ENCODE data around the gene PRKCE. TPM values are rescaled to one million over a fixed set of nuclear protein-coding genes. Genes with fewer than 3 reads are reported as not detected.

PRKCE gene
- total RNA-seq, 1 experiment from 2014 or later = 14.0 TPM

DNA sequence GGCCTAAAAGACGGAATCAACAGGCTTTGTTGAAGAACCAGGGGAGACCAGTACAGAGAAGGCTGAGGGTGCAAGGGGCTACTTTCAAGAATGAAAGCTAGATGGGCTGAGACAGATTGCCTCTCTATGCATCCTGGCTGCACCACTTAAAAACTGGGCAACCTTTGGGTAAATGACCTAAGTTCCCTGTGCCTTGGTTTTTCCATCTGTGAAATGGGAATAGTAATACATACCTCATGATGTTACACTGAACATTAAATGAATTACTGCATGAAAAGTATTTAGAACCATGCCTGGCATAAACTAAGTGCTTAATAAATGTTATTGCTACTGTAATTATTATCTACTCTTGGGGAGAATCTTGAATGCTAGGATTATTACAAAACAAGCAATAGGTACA, 106.5 kb downstream of the PRKCE start:
- H3K36me3 ChIP-seq (ENCODE audit: control insufficient read depth, insufficient read depth, low read length) = no peaks in the 10 kb centered on the region
- ChIA-PET POLR2A (no interaction called here), CTCF (no interaction called here)
- intact Hi-C loops (cut with micrococcal nuclease; ENCODE audit: unreplicated experiment) = no loop called here
- H3K4me3 ChIP-seq (ENCODE audit: low read depth in 2 of 2, low read length in 2 of 2) = no peak overlapping the region
- no TSS peak for BruUV-seq (replicated peaks)
- H3K27me3 ChIP-seq (ENCODE audit: control insufficient read depth, insufficient read depth, low read length) = no peaks in the 10 kb centered on the region
- no peak for ATAC-seq
- TF ChIP-seq TCF7L2 (IDR thresholded peaks at IDR 0.05; ENCODE audit: low read depth, low read length) = no peak
- TF ChIP-seq, protein P1, sequence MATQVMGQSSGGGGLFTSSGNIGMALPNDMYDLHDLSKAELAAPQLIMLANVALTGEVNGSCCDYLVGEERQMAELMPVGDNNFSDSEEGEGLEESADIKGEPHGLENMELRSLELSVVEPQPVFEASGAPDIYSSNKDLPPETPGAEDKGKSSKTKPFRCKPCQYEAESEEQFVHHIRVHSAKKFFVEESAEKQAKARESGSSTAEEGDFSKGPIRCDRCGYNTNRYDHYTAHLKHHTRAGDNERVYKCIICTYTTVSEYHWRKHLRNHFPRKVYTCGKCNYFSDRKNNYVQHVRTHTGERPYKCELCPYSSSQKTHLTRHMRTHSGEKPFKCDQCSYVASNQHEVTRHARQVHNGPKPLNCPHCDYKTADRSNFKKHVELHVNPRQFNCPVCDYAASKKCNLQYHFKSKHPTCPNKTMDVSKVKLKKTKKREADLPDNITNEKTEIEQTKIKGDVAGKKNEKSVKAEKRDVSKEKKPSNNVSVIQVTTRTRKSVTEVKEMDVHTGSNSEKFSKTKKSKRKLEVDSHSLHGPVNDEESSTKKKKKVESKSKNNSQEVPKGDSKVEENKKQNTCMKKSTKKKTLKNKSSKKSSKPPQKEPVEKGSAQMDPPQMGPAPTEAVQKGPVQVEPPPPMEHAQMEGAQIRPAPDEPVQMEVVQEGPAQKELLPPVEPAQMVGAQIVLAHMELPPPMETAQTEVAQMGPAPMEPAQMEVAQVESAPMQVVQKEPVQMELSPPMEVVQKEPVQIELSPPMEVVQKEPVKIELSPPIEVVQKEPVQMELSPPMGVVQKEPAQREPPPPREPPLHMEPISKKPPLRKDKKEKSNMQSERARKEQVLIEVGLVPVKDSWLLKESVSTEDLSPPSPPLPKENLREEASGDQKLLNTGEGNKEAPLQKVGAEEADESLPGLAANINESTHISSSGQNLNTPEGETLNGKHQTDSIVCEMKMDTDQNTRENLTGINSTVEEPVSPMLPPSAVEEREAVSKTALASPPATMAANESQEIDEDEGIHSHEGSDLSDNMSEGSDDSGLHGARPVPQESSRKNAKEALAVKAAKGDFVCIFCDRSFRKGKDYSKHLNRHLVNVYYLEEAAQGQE (IDR thresholded peaks at IDR 0.05; ENCODE audit: insufficient read depth in 1 of 2, low read depth in 2 of 2, low read length in 1 of 2) = no peak
- TF ChIP-seq, protein P2, sequence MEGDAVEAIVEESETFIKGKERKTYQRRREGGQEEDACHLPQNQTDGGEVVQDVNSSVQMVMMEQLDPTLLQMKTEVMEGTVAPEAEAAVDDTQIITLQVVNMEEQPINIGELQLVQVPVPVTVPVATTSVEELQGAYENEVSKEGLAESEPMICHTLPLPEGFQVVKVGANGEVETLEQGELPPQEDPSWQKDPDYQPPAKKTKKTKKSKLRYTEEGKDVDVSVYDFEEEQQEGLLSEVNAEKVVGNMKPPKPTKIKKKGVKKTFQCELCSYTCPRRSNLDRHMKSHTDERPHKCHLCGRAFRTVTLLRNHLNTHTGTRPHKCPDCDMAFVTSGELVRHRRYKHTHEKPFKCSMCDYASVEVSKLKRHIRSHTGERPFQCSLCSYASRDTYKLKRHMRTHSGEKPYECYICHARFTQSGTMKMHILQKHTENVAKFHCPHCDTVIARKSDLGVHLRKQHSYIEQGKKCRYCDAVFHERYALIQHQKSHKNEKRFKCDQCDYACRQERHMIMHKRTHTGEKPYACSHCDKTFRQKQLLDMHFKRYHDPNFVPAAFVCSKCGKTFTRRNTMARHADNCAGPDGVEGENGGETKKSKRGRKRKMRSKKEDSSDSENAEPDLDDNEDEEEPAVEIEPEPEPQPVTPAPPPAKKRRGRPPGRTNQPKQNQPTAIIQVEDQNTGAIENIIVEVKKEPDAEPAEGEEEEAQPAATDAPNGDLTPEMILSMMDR (IDR thresholded peaks at IDR 0.05) = no peak
- no peak for TF ChIP-seq SIN3A (IDR thresholded peaks at IDR 0.05; ENCODE audit: borderline replicate concordance, insufficient read depth, low read depth, low read length)
- TF ChIP-seq POLR2AphosphoS5 (IDR thresholded peaks at IDR 0.05; ENCODE audit: low read depth, low read length) = no peak
- no peaks in the 10 kb centered on the region for H3K4me1 ChIP-seq (ENCODE audit: control insufficient read depth, insufficient read depth, low read length)
- no peaks in the 10 kb centered on the region for H3K9me3 ChIP-seq (ENCODE audit: control insufficient read depth, insufficient read depth, low read depth, low read length)
- no peak overlapping the region for H3K27ac ChIP-seq (ENCODE audit: low read length)
- no peak for DNase-seq (ENCODE audit: low read depth, low spot score)
- in situ Hi-C loops (cut with HindIII; ENCODE audit: low pct_unique_long_range_greater_than_20kb, low sequenced_read_pairs) = no loop called here

DNA sequence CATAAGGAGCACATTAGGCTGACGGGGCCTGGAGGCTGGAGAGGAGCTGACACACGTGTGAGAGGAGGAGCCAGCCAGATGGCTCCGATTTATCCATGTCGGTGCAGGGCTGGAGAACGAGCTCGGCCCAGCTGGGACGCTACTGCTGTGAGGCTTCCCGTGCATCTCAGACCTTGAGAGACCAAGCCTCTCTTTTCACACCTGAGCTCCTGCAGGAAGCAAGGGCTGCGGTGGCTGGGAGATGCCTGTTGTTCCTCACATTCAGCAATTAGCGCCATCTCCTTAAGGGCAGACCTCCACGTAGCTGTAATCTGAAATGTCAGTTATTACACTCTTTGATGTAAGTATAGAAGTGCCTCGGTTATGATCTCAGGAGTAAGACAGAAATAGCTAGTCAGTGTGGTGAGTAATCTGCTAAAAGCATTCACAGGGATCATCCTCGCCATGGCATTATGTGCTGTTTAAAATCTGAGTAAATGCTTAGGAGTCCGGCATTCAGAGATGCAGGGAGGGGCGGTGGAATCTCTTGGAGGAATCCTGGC, 107.9 kb downstream of the PRKCE start:
- H3K27me3 ChIP-seq (ENCODE audit: control insufficient read depth, insufficient read depth, low read length) = no peaks in the 10 kb centered on the region
- CTCF ChIA-PET = no interaction called here
- no peak overlapping the region for H3K27ac ChIP-seq (ENCODE audit: low read length)
- DNase-seq (ENCODE audit: low read depth, low spot score) (no peak), ATAC-seq (no peak)
- in situ Hi-C loops (cut with HindIII; ENCODE audit: low pct_unique_long_range_greater_than_20kb, low sequenced_read_pairs) (no loop called here), intact Hi-C loops (cut with micrococcal nuclease; ENCODE audit: unreplicated experiment) (no loop called here)
- no TSS peak for BruUV-seq (replicated peaks)
- no peak overlapping the region for H3K4me3 ChIP-seq (ENCODE audit: low read depth in 2 of 2, low read length in 2 of 2)
- H3K36me3 ChIP-seq (ENCODE audit: control insufficient read depth, insufficient read depth, low read length) = no peaks in the 10 kb centered on the region
- H3K4me1 ChIP-seq (ENCODE audit: control insufficient read depth, insufficient read depth, low read length) = no peaks in the 10 kb centered on the region
- TF ChIP-seq, protein P2 (IDR thresholded peaks at IDR 0.05) = no peak
- TF ChIP-seq POLR2AphosphoS5 (IDR thresholded peaks at IDR 0.05; ENCODE audit: low read depth, low read length) = no peak
- TF ChIP-seq, protein P1 (IDR thresholded peaks at IDR 0.05; ENCODE audit: insufficient read depth in 1 of 2, low read depth in 2 of 2, low read length in 1 of 2) = no peak
- no peak for TF ChIP-seq SIN3A (IDR thresholded peaks at IDR 0.05; ENCODE audit: borderline replicate concordance, insufficient read depth, low read depth, low read length)
- no peak for TF ChIP-seq TCF7L2 (IDR thresholded peaks at IDR 0.05; ENCODE audit: low read depth, low read length)
- no peaks in the 10 kb centered on the region for H3K9me3 ChIP-seq (ENCODE audit: control insufficient read depth, insufficient read depth, low read depth, low read length)
- POLR2A ChIA-PET = no interaction called here
